ENCODE measurements around the gene KLHDC4.
"Not testable (repeated sequence)": the region's sequence is repeated elsewhere in the genome, so short reads cannot be mapped to it uniquely, and the experiment has no call there.

GRCh38 chr16:87787451-87788091, 21.8 kb upstream of the KLHDC4 start:
- TF ChIP-seq CTCF, POLR2AphosphoS5, POLR2A, EP300 (IDR thresholded peaks at IDR 0.05): not testable (repeated sequence)

Data from upper lobe of left lung (tissue), 4 donors.